Nephron (organoid): ENCODE data around the gene ZC3H18.

Experiments
- H3K27ac Mint-ChIP-seq, 3 experiments: 2 replicates each; pipeline ENCODE4 v1.8.0; 2020; ENCODE audit warnings: mixed read lengths in 3 of 3, mild to moderate bottlenecking in 2 of 3, moderate library complexity in 1 of 3
- H3K27me3 Mint-ChIP-seq: 2 replicates; pipeline ENCODE4 v1.8.0; 2021; ENCODE audit warnings: low read depth, mild to moderate bottlenecking, moderate library complexity, mixed read lengths
- H3K36me3 Mint-ChIP-seq: 2 replicates; pipeline ENCODE4 v1.8.0; 2020; ENCODE audit warnings: low read depth, mixed read lengths
- H3K4me1 Mint-ChIP-seq: 2 replicates; pipeline ENCODE4 v1.8.0; 2020; ENCODE audit warnings: mixed read lengths
- H3K4me3 Mint-ChIP-seq, 3 experiments: 2 replicates each; pipeline ENCODE4 v1.8.0; 2020; ENCODE audit warnings: mild to moderate bottlenecking in 3 of 3, mixed read lengths in 3 of 3, moderate library complexity in 2 of 3
- H3K9me3 Mint-ChIP-seq: 2 replicates; pipeline ENCODE4 v1.8.0; 2020; ENCODE audit warnings: mixed read lengths
- TF ChIP-seq, protein P1 (sequence below), 3 experiments: fragments of 200-600 bp; sonication (generic); IDR thresholded peaks; one replicate each; pipeline ENCODE4 v1.5.0; 2021; ENCODE audit warnings: antibody characterized with exemption in 3 of 3; ENCODE audit not compliant: unreplicated experiment in 3 of 3

ZC3H18 gene

GRCh38 chr16:88569985-88570690 is at the start of gene ZC3H18:
Gene ZC3H18, plus strand, starts transcription at chr16:88570403. Its CDS starts 6,721 bp downstream, at chr16:88577124.
- Mint-ChIP-seq H3K36me3 (peaks cover 8% of the 10 kb centered on the region), H3K4me1 (peaks cover 14% of the 10 kb centered on the region), H3K9me3 (no peaks in the 10 kb centered on the region), H3K4me3 (peak within 1 kb of the TSS; percentile 88 to 91 (median 91)), H3K27ac (peak within 1 kb of the TSS in 2 of 3 experiments; percentile 59 to 74), H3K27me3 (no peaks in the 10 kb centered on the region)
- TF ChIP-seq, protein P1, sequence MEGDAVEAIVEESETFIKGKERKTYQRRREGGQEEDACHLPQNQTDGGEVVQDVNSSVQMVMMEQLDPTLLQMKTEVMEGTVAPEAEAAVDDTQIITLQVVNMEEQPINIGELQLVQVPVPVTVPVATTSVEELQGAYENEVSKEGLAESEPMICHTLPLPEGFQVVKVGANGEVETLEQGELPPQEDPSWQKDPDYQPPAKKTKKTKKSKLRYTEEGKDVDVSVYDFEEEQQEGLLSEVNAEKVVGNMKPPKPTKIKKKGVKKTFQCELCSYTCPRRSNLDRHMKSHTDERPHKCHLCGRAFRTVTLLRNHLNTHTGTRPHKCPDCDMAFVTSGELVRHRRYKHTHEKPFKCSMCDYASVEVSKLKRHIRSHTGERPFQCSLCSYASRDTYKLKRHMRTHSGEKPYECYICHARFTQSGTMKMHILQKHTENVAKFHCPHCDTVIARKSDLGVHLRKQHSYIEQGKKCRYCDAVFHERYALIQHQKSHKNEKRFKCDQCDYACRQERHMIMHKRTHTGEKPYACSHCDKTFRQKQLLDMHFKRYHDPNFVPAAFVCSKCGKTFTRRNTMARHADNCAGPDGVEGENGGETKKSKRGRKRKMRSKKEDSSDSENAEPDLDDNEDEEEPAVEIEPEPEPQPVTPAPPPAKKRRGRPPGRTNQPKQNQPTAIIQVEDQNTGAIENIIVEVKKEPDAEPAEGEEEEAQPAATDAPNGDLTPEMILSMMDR (IDR thresholded peaks at IDR 0.05; ENCODE audit: unreplicated experiment in 3 of 3): no peak

- peaks cover under 1% of the 10 kb centered on the region for H3K4me1 Mint-ChIP-seq
- TF ChIP-seq, protein P1 (IDR thresholded peaks at IDR 0.05; ENCODE audit: unreplicated experiment in 3 of 3): no peak
- no peaks in the 10 kb centered on the region for H3K9me3 Mint-ChIP-seq
- no peak overlapping the region for H3K4me3 Mint-ChIP-seq
- H3K27ac Mint-ChIP-seq: no peak overlapping the region
- no peaks in the 10 kb centered on the region for H3K36me3 Mint-ChIP-seq
- H3K27me3 Mint-ChIP-seq: no peaks in the 10 kb centered on the region
Measured at GRCh38 chr16:88521674-88522073, 48.5 kb upstream of the ZC3H18 start.

DNA sequence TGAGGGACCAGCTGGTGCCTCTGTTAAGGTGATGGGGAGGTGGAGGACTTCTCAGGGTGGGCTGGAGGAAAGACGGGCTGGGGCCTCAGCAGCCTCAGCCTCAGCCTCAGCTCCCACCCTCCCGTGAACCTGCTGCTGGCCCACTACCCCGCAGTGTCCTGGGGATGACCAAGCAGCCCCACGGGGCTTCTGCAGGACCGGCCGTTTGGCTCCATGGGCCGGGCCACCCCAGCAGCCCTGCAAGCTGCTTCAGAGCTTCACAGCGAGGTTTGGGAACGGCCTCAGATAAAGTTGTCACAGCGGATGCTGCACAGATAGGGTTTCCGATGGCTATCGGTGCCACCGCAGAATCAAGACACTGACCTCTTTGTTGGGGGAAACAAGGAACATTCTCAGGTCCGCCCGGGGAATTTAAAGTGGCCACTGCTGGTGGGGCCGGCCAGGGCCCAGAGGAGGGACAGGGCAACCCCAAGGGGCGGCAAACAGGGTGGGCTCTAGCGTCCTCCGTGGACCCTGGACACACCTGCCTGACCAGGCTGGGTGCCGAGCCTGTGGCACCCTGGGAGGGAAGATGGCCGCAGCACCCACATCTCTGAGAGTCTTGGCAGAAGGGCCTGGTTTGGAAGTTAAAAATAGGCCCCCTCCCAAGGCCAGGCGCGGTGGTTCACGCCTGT is 47.8 kb upstream of the ZC3H18 start:
- Mint-ChIP-seq H3K4me3 (no peak overlapping the region), H3K27me3 (no peaks in the 10 kb centered on the region), H3K9me3 (no peaks in the 10 kb centered on the region), H3K4me1 (no peaks in the 10 kb centered on the region), H3K27ac (no peak overlapping the region), H3K36me3 (no peaks in the 10 kb centered on the region)
- TF ChIP-seq, protein P1 (IDR thresholded peaks at IDR 0.05; ENCODE audit: unreplicated experiment in 3 of 3): no peak

- H3K27me3 Mint-ChIP-seq: no peaks in the 10 kb centered on the region
- TF ChIP-seq, protein P1 (IDR thresholded peaks at IDR 0.05; ENCODE audit: unreplicated experiment in 3 of 3): no peak
Measured at GRCh38 chr16:88523309-88524161, 46.7 kb upstream of the ZC3H18 start.

DNA sequence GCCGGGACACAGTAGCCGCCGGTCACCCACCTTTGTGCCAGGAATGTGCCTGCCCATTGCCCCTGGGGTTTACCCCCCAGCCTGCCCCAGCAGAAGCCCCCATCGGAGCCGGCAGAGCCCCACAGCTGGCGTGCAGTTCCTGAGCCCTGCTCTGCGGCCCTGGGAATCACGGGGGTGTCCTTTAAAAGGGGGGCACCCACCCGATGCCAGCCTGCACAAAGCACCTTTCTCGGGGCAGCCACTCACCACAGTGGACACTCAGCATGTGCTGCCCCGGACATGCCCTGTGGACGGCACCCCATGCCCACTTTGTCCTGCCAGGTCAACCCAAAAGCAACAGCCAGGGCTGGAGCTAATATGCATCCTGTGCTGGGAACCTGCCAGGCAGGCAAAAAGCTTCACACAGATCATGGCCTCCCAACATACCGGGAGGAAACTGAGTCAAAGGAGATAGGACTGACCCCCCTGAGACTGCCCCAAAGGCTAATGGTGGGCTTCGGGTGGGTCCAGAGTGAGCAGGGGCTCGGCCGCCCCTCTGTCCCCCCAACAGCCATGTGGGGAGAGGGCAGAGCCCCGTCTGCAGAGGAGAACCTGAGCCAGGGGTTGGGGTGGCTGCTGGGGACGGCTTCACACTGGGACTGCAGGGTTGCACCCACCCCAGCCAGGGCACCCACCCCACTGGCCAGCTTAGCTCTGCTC is 45.8 kb upstream of the ZC3H18 start:
- Mint-ChIP-seq H3K27ac (no peak overlapping the region), H3K9me3 (no peaks in the 10 kb centered on the region), H3K27me3 (no peaks in the 10 kb centered on the region), H3K4me3 (no peak overlapping the region), H3K36me3 (peaks cover 5% of the 10 kb centered on the region), H3K4me1 (no peaks in the 10 kb centered on the region)
- TF ChIP-seq, protein P1 (IDR thresholded peaks at IDR 0.05; ENCODE audit: unreplicated experiment in 3 of 3): no peak

More at GRCh38 chr16:88523309-88524161, 46.7 kb upstream of the ZC3H18 start:
- Mint-ChIP-seq H3K36me3 (no peaks in the 10 kb centered on the region), H3K27ac (no peak overlapping the region), H3K4me3 (no peak overlapping the region), H3K4me1 (no peaks in the 10 kb centered on the region), H3K9me3 (no peaks in the 10 kb centered on the region)
